Thyroid gland (tissue), 4 donors: ENCODE data around the gene FMN1.

Source experiments
- POLR2A ChIP-seq, 2 donors: fragments of 450-650 bp; IDR thresholded peaks; one replicate each; pipeline ENCODE4 v1.6.1; 2017; ENCODE audit warnings: antibody characterized with exemption in 2 of 2, mild to moderate bottlenecking in 2 of 2, moderate library complexity in 1 of 2
- TF ChIP-seq, protein P1 (sequence below), 6 experiments: fragments of 200-600 bp in 3 of 6; fragments of 450-650 bp in 3 of 6; sonication (generic) in 3 of 6; IDR thresholded peaks; one replicate each; pipeline ENCODE4 v1.5.1; 2016 to 2019; ENCODE audit warnings: antibody characterized with exemption in 6 of 6, mild to moderate bottlenecking in 2 of 6, inconsistent platforms in 1 of 6, moderate library complexity in 1 of 6

- TF ChIP-seq, protein P1, sequence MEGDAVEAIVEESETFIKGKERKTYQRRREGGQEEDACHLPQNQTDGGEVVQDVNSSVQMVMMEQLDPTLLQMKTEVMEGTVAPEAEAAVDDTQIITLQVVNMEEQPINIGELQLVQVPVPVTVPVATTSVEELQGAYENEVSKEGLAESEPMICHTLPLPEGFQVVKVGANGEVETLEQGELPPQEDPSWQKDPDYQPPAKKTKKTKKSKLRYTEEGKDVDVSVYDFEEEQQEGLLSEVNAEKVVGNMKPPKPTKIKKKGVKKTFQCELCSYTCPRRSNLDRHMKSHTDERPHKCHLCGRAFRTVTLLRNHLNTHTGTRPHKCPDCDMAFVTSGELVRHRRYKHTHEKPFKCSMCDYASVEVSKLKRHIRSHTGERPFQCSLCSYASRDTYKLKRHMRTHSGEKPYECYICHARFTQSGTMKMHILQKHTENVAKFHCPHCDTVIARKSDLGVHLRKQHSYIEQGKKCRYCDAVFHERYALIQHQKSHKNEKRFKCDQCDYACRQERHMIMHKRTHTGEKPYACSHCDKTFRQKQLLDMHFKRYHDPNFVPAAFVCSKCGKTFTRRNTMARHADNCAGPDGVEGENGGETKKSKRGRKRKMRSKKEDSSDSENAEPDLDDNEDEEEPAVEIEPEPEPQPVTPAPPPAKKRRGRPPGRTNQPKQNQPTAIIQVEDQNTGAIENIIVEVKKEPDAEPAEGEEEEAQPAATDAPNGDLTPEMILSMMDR (IDR thresholded peaks at IDR 0.05): no peak
- no peak for TF ChIP-seq POLR2A (IDR thresholded peaks at IDR 0.05)
These were observed 443.5 kb downstream of the FMN1 start for GRCh38 chr15:32750979-32751378.
